Endothelial cell of umbilical vein (primary cell): ENCODE data around the gene RASSF10. TPM values are rescaled to one million over a fixed set of nuclear protein-coding genes. Genes with fewer than 3 reads are reported as not detected.

ENCODE experiments used
- BruUV-seq: library from RNA; stranded (reverse); fragments of 400-500 nt; replicated peaks from 2 replicates; lab custom pipeline; 2021; lab: Mats Ljungman, UMichigan
- CTCF ChIA-PET: fragments of 300-600, 350-600 bp; sonication (Branson Sonifier 250); formaldehyde crosslinking; loops from one replicate; lab custom pipeline; 2021; ENCODE audit warnings: antibody characterized with exemption, inconsistent platforms; lab: Charles Lee
- POLR2A ChIA-PET: fragments of 300-600, 350-600 bp; sonication (Branson Sonifier 250); formaldehyde crosslinking; loops from one replicate; lab custom pipeline; 2021; ENCODE audit warnings: antibody characterized with exemption, inconsistent platforms; lab: Charles Lee
- DNase-seq: peaks from one replicate; pipeline ENCODE4 v3.0.0-alpha.2; 2011; ENCODE audit warnings: low read depth, low spot score
- FAIRE-seq: peaks from 2 replicates; lab custom pipeline; 2011; peaks lifted over from hg19 to GRCh38; lab: Jason Lieb, UNC
- H2AFZ ChIP-seq: 2 replicates; pipeline ENCODE4 v1.6.0; 2012; ENCODE audit warnings: low read depth, low read length, control low read depth, inconsistent platforms
- H3K27ac ChIP-seq: 2 replicates; pipeline ENCODE4 v1.5.1; 2011; ENCODE audit warnings: low read depth, mild to moderate bottlenecking, control low read depth, low read length, moderate library complexity; ENCODE audit not compliant: insufficient read depth
- H3K27me3 ChIP-seq, 2 experiments: 2 replicates each; pipeline versions ENCODE4 v1.6.0 to v1.6.1; 2011; ENCODE audit warnings: low read length in 2 of 2, mixed read lengths in 1 of 2; ENCODE audit not compliant: control insufficient read depth in 2 of 2, insufficient read depth in 2 of 2
- H3K36me3 ChIP-seq, 2 experiments: 2 replicates in 1 of 2; 3 replicates in 1 of 2; pipeline ENCODE4 v1.5.1; 2011; ENCODE audit warnings: low read length in 2 of 2, mild to moderate bottlenecking in 1 of 2, moderate library complexity in 1 of 2; ENCODE audit not compliant: control insufficient read depth in 2 of 2, insufficient read depth in 2 of 2; ENCODE audit errors: extremely low read depth in 1 of 2
- H3K4me1 ChIP-seq: 3 replicates; pipeline ENCODE4 v1.5.1; 2011; ENCODE audit warnings: mild to moderate bottlenecking, low read length; ENCODE audit not compliant: control insufficient read depth, insufficient read depth; ENCODE audit errors: extremely low read depth
- H3K4me2 ChIP-seq: 2 replicates; pipeline ENCODE4 v1.6.1; 2011; ENCODE audit warnings: low read length, control low read depth, mixed read lengths; ENCODE audit not compliant: insufficient read depth
- H3K4me3 ChIP-seq, 3 experiments: fragments of 200-600 bp in 1 of 3; sonication (generic), shearing (Covaris generic) in 1 of 3; replicated peaks in 1 of 3; 2 replicates each; pipeline ENCODE4 v1.5.1; 2011 to 2016; ENCODE audit warnings: control low read depth in 3 of 3, low read length in 3 of 3, mild to moderate bottlenecking in 2 of 3, inconsistent platforms in 1 of 3, low read depth in 1 of 3, moderate library complexity in 1 of 3; ENCODE audit not compliant: insufficient read depth in 1 of 3
- H3K79me2 ChIP-seq: 2 replicates; pipeline ENCODE4 v1.6.0; 2012; ENCODE audit warnings: low read length, inconsistent platforms; ENCODE audit not compliant: control insufficient read depth, insufficient read depth
- H3K9ac ChIP-seq: replicated peaks from 2 replicates; pipeline ENCODE3; 2011; ENCODE audit warnings: low read length, control low read depth; ENCODE audit not compliant: insufficient read depth; ENCODE audit errors: extremely low read depth
- H3K9me1 ChIP-seq: replicated peaks from 3 replicates; pipeline ENCODE4 v1.6.0; 2011; ENCODE audit warnings: mild to moderate bottlenecking, low read length; ENCODE audit not compliant: control insufficient read depth, insufficient read depth; ENCODE audit errors: extremely low read depth
- H3K9me3 ChIP-seq: replicated peaks from 2 replicates; pipeline ENCODE4 v1.5.1; 2012; ENCODE audit warnings: low read length, inconsistent platforms; ENCODE audit not compliant: control insufficient read depth, insufficient read depth
- H4K20me1 ChIP-seq: replicated peaks from 2 replicates; pipeline ENCODE3; 2011; ENCODE audit warnings: mild to moderate bottlenecking, low read length; ENCODE audit not compliant: control insufficient read depth, insufficient read depth; ENCODE audit errors: extremely low read depth
- EZH2 ChIP-seq: IDR thresholded peaks from 2 replicates; pipeline ENCODE4 v1.6.1; 2012; ENCODE audit warnings: borderline replicate concordance, low read depth, mild to moderate bottlenecking, moderate library complexity, low read length, inconsistent platforms; ENCODE audit not compliant: severe bottlenecking
- FOS ChIP-seq: IDR thresholded peaks from 2 replicates; pipeline ENCODE4 v1.6.1; 2011; ENCODE audit warnings: mild to moderate bottlenecking, low read length, moderate library complexity, borderline replicate concordance; ENCODE audit not compliant: insufficient read depth
- GATA2 ChIP-seq: IDR thresholded peaks from 2 replicates; pipeline ENCODE4 v1.7.0; 2011; ENCODE audit warnings: low read depth, mild to moderate bottlenecking, moderate library complexity, mixed read lengths, low read length; ENCODE audit not compliant: insufficient read length, insufficient read depth
- JUN ChIP-seq: IDR thresholded peaks from 2 replicates; pipeline ENCODE4 v1.6.1; 2011; ENCODE audit warnings: borderline replicate concordance, low read depth; ENCODE audit not compliant: insufficient read length, insufficient read depth
- MYC ChIP-seq: IDR thresholded peaks from one replicate; pipeline ENCODE4 v1.6.1; 2011; ENCODE audit warnings: mild to moderate bottlenecking, low read depth, low read length
- POLR2A ChIP-seq: IDR thresholded peaks from 2 replicates; pipeline ENCODE4 v1.6.1; 2012; ENCODE audit warnings: low read depth, mild to moderate bottlenecking, control low read depth, low read length
- POLR2AphosphoS5 ChIP-seq: IDR thresholded peaks from 2 replicates; pipeline ENCODE4 v1.6.1; 2012; ENCODE audit warnings: low read depth, mild to moderate bottlenecking, control low read depth, low read length, moderate library complexity; ENCODE audit not compliant: insufficient read depth
- dilution Hi-C: fragments of 300-500 bp; cut with MboI; formaldehyde crosslinking; loops from one replicate; pipeline ENCODE4 v1.15.0; 2019; ENCODE audit warnings: low sequenced_read_pairs; ENCODE audit not compliant: extremely low pct_ligation_motif_present
- intact Hi-C: fragments of 100-400 bp; cut with micrococcal nuclease; formaldehyde crosslinking; loops from one replicate; pipeline ENCODE4 v1.10.0; 2022
- polyA plus RNA-seq, 4 experiments: library from polyadenylated mRNA; depleted of rRNA in 3 of 4; stranded (reverse) in 3 of 4; unstranded in 1 of 4; fragments of >200 nt; gene quantifications; 2 replicates each; pipeline versions ENCODE4 v1.2.1 to v1.2.3, GENCODE V29; 2011 to 2012; ENCODE audit warnings: missing spikeins in 1 of 4
- total RNA-seq: library from RNA; stranded (reverse); gene quantifications from 2 replicates; pipeline ENCODE4 v1.2.3, GENCODE V29; 2021
- TF ChIP-seq, protein P1 (sequence below): IDR thresholded peaks from 2 replicates; pipeline ENCODE4 v1.6.1; 2011; ENCODE audit not compliant: insufficient read depth, insufficient read length
- TF ChIP-seq, protein P2 (sequence below), 2 donors: IDR thresholded peaks; 1 replicate in 1 of 2; 2 replicates in 1 of 2; pipeline ENCODE4 v1.5.1; 2011; ENCODE audit warnings: low read length in 2 of 2, mild to moderate bottlenecking in 2 of 2, moderate library complexity in 2 of 2, control low read depth in 1 of 2, inconsistent platforms in 1 of 2, low read depth in 1 of 2; ENCODE audit not compliant: insufficient read depth in 1 of 2; ENCODE audit errors: extremely low read depth in 1 of 2

Gene RASSF10
- total and polyA plus RNA-seq, 2 donors (not counting 3 experiments of a cell fraction or from before 2014, with no cell fraction given), result 0.03 TPM; not detected in 1

DNA sequence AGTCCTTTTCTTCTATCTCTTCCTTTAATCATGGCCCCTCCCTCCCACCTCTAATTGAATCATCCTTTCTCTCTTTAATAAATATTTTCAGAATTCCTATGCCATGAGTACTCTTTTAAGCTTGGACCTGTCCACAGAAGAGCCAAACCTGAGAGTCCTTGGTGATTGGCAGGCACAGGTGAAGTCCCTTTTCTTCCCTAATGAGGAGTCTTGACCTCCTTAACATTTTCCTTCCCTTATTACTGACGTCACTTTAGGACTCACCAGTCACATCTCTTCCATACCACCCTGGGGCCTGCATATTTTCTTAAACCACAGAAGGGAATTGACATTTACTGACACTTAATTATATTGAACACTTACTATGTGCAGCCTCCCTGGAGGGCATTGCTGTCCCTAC lies 41.0 kb upstream of the RASSF10 start:
- ChIA-PET CTCF (interaction anchor here (1.1 to 2.1 kb wide), 2 partner anchors 185 to 680 kb away, joined by 3 to 9 read pairs; no protein-coding TSS in a partner anchor), POLR2A (no interaction called here)
- BruUV-seq, result no TSS peak
- Histone ChIP-seq H3K36me3 (no peaks in the 10 kb centered on the region), H3K4me1 (no peaks in the 10 kb centered on the region), H3K9me3 (no peaks in the 10 kb centered on the region), H3K4me2 (no peak overlapping the region), H2AFZ (no peak overlapping the region), H3K4me3 (no peak overlapping the region), H3K27me3 (peaks cover 9 to 11% of the 10 kb centered on the region in 2 experiments), H3K27ac (no peak overlapping the region), H3K9ac (no peak overlapping the region), H3K79me2 (no peaks in the 10 kb centered on the region), H4K20me1 (no peaks in the 10 kb centered on the region), H3K9me1 (no peaks in the 10 kb centered on the region)
- DNase-seq (no peak), FAIRE-seq (no peak)
- intact Hi-C loops, result no loop called here
- no peak for TF ChIP-seq FOS
- no peak for TF ChIP-seq MYC
- TF ChIP-seq POLR2A, result no peak
- no peak for TF ChIP-seq EZH2
- TF ChIP-seq, protein P1, sequence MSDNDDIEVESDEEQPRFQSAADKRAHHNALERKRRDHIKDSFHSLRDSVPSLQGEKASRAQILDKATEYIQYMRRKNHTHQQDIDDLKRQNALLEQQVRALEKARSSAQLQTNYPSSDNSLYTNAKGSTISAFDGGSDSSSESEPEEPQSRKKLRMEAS, result no peak
- no peak for TF ChIP-seq POLR2AphosphoS5
- no peak for TF ChIP-seq JUN
- TF ChIP-seq, protein P2, sequence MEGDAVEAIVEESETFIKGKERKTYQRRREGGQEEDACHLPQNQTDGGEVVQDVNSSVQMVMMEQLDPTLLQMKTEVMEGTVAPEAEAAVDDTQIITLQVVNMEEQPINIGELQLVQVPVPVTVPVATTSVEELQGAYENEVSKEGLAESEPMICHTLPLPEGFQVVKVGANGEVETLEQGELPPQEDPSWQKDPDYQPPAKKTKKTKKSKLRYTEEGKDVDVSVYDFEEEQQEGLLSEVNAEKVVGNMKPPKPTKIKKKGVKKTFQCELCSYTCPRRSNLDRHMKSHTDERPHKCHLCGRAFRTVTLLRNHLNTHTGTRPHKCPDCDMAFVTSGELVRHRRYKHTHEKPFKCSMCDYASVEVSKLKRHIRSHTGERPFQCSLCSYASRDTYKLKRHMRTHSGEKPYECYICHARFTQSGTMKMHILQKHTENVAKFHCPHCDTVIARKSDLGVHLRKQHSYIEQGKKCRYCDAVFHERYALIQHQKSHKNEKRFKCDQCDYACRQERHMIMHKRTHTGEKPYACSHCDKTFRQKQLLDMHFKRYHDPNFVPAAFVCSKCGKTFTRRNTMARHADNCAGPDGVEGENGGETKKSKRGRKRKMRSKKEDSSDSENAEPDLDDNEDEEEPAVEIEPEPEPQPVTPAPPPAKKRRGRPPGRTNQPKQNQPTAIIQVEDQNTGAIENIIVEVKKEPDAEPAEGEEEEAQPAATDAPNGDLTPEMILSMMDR (IDR thresholded peaks at IDR 0.05; ENCODE audit: extremely low read depth in 1 of 2, insufficient read depth in 1 of 2, low read depth in 1 of 2, low read length in 2 of 2), result no peak
- no peak for TF ChIP-seq GATA2
- dilution Hi-C loops, result loop anchor here (25.0 kb wide), 1 partner anchor 194 kb away; no protein-coding TSS in a partner anchor
